GM23338 (cell line): ENCODE measurements around the gene BCL10. TPM values are rescaled to one million over a fixed set of nuclear protein-coding genes. Genes with fewer than 3 reads are reported as not detected.
A peak's percentile ranks its signal among the peaks of the same experiment; 100 is the strongest.

Source experiments
- ATAC-seq: fragments of 200-7000 bp; cut with Tn5 transposase; 3 replicates; pipeline ENCODE4 v1.9.1; 2020
- DNase-seq: peaks from one replicate; pipeline ENCODE4 v3.0.0-alpha.2; 2015; ENCODE audit warnings: low spot score
- H2AFZ ChIP-seq: fragments of 200-600 bp; sonication (generic); 2 replicates; pipeline ENCODE4 v1.8.0; 2016; ENCODE audit warnings: antibody characterized with exemption, mild to moderate bottlenecking, moderate library complexity
- H3F3A ChIP-seq: fragments of 200-600 bp; sonication (generic); replicated peaks from 2 replicates; pipeline ENCODE4 v1.8.0; 2017; ENCODE audit warnings: antibody characterized with exemption, mixed run types, low read depth
- H3K27ac ChIP-seq: fragments of 200-600 bp; sonication (generic); 2 replicates; pipeline ENCODE4 v1.6.1; 2016; ENCODE audit warnings: low read depth
- H3K27me3 ChIP-seq: fragments of 200-600 bp; sonication (generic); 2 replicates; pipeline ENCODE4 v1.8.0; 2016; ENCODE audit warnings: mild to moderate bottlenecking, mixed run types, moderate library complexity; ENCODE audit not compliant: insufficient read depth
- H3K36me3 ChIP-seq: fragments of 200-600 bp; sonication (generic); 2 replicates; pipeline ENCODE4 v1.8.0; 2016; ENCODE audit warnings: mild to moderate bottlenecking; ENCODE audit not compliant: insufficient read depth
- H3K4me1 ChIP-seq: fragments of 200-600 bp; sonication (generic); 2 replicates; pipeline ENCODE4 v1.8.0; 2016; ENCODE audit warnings: mild to moderate bottlenecking, moderate library complexity; ENCODE audit not compliant: insufficient read depth
- H3K4me2 ChIP-seq: fragments of 200-600 bp; sonication (generic); 2 replicates; pipeline ENCODE4 v1.7.1; 2017; ENCODE audit warnings: mixed run types
- H3K4me3 ChIP-seq: fragments of 200-600 bp; sonication (generic); 2 replicates; pipeline ENCODE4 v1.6.1; 2016; ENCODE audit warnings: mixed run types
- H3K79me2 ChIP-seq: fragments of 200-600 bp; sonication (generic); replicated peaks from 2 replicates; pipeline ENCODE4 v1.8.0; 2017; ENCODE audit warnings: mild to moderate bottlenecking; ENCODE audit not compliant: insufficient read depth
- H3K9me2 ChIP-seq: fragments of 200-600 bp; sonication (generic); 2 replicates; pipeline ENCODE4 v1.8.0; 2017; ENCODE audit not compliant: insufficient read depth
- H4K20me1 ChIP-seq: fragments of 200-600 bp; sonication (generic); replicated peaks from 2 replicates; pipeline ENCODE4 v1.8.0; 2017; ENCODE audit warnings: mild to moderate bottlenecking; ENCODE audit not compliant: insufficient read depth
- H3K27ac Mint-ChIP-seq: 2 replicates; pipeline ENCODE4 v1.8.0; 2020; ENCODE audit warnings: inconsistent platforms, mild to moderate bottlenecking, moderate library complexity, mixed read lengths
- H3K27me3 Mint-ChIP-seq: 3 replicates; pipeline ENCODE4 v1.8.0; 2022; ENCODE audit warnings: low read depth, mild to moderate bottlenecking, moderate library complexity, mixed read lengths, inconsistent platforms; ENCODE audit not compliant: insufficient read depth, poor library complexity
- H3K36me3 Mint-ChIP-seq: 3 replicates; pipeline ENCODE4 v1.8.0; 2021; ENCODE audit warnings: low read depth, mild to moderate bottlenecking, inconsistent platforms, moderate library complexity, mixed read lengths
- H3K4me1 Mint-ChIP-seq: 3 replicates; pipeline ENCODE4 v1.8.0; 2020; ENCODE audit warnings: mild to moderate bottlenecking, inconsistent platforms, mixed read lengths
- H3K4me3 Mint-ChIP-seq: 3 replicates; pipeline ENCODE4 v1.8.0; 2021; ENCODE audit warnings: moderate library complexity, mild to moderate bottlenecking, inconsistent platforms, mixed read lengths
- H3K9me3 Mint-ChIP-seq: 3 replicates; pipeline ENCODE4 v1.8.0; 2020; ENCODE audit warnings: moderate library complexity, mild to moderate bottlenecking, inconsistent platforms, mixed read lengths
- ETS1 ChIP-seq: IDR thresholded peaks from 2 replicates; pipeline ENCODE4 v1.6.1; 2016; ENCODE audit warnings: antibody characterized with exemption
- EZH2 ChIP-seq: fragments of 200-600 bp; sonication (generic); IDR thresholded peaks from one replicate; pipeline ENCODE4 v1.8.0; 2017; ENCODE audit warnings: antibody characterized with exemption, mild to moderate bottlenecking, low read depth; ENCODE audit not compliant: unreplicated experiment
- EZH2phosphoT487 ChIP-seq: fragments of 200-600 bp; sonication (generic); IDR thresholded peaks from one replicate; pipeline ENCODE4 v1.8.1; 2018; ENCODE audit warnings: antibody characterized with exemption; ENCODE audit not compliant: unreplicated experiment
- JUNB ChIP-seq: IDR thresholded peaks from one replicate; pipeline ENCODE4 v1.6.1; 2016; ENCODE audit warnings: antibody characterized with exemption; ENCODE audit not compliant: unreplicated experiment
- NANOG ChIP-seq: IDR thresholded peaks from 2 replicates; pipeline ENCODE4 v1.6.1; 2016; ENCODE audit warnings: antibody characterized with exemption, borderline replicate concordance
- POLR2AphosphoS5 ChIP-seq: IDR thresholded peaks from 2 replicates; pipeline ENCODE4 v1.6.1; 2016; ENCODE audit warnings: antibody characterized with exemption, low read depth
- REST ChIP-seq: IDR thresholded peaks from one replicate; pipeline ENCODE4 v1.6.1; 2018; ENCODE audit warnings: antibody characterized with exemption; ENCODE audit not compliant: unreplicated experiment
- ZNF114 ChIP-seq: fragments of 250-450 bp; sonication (Bioruptor Pico); IDR thresholded peaks from 2 replicates; pipeline ENCODE4 v1.5.0; 2020; ENCODE audit warnings: mild to moderate bottlenecking, moderate library complexity
- ZNF331 ChIP-seq: fragments of 250-450 bp; sonication (Bioruptor Pico); IDR thresholded peaks from 2 replicates; pipeline ENCODE4 v1.5.0; 2020; ENCODE audit warnings: low read depth, mild to moderate bottlenecking, moderate library complexity
- ZNF462 ChIP-seq: fragments of 250-450 bp; sonication (Bioruptor Pico); IDR thresholded peaks from 2 replicates; pipeline ENCODE4 v1.5.0; 2020; ENCODE audit warnings: mild to moderate bottlenecking, moderate library complexity
- polyA plus RNA-seq: library from polyadenylated mRNA; unstranded; fragments of >200 nt; fragmentation: Nextera tagmentation; extraction: Ambion mirVana; gene quantifications from 2 replicates; pipeline ENCODE4 v1.2.1, GENCODE V29; 2016
- total RNA-seq: library from RNA; depleted of rRNA; stranded (reverse); fragments of >200 nt; shearing (Covaris generic); gene quantifications from 2 replicates; pipeline ENCODE4 v1.2.3, GENCODE V29; 2014

BCL10 gene
- total and polyA plus RNA-seq, 2 experiments from 2014 or later = 23.1 to 33.7 TPM

GRCh38 chr1:85308833-85309350 lies 32.5 kb upstream of the BCL10 start:
- H4K20me1 ChIP-seq = no peaks in the 10 kb centered on the region
- no peaks in the 10 kb centered on the region for H3K36me3 Mint-ChIP-seq
- peaks cover 11% of the 10 kb centered on the region; the same call in 1 of the 2 replicates for H3K9me2 ChIP-seq
- TF ChIP-seq POLR2AphosphoS5 (no peak), EZH2phosphoT487 (no peak), EZH2 (no peak), NANOG (no peak), ZNF114 (CRISPR knock-in tag) (no peak), ZNF331 (CRISPR knock-in tag) (no peak), ETS1 (no peak), REST (no peak), ZNF462 (CRISPR knock-in tag) (no peak), JUNB (no peak)
- H3K27ac ChIP-seq = no peak overlapping the region
- no peak overlapping the region for H3K27ac Mint-ChIP-seq
- H3K4me2 ChIP-seq = peak overlapping the region; percentile 48
- no peaks in the 10 kb centered on the region for H3K27me3 ChIP-seq
- H3K27me3 Mint-ChIP-seq = no peaks in the 10 kb centered on the region
- no peaks in the 10 kb centered on the region for H3K79me2 ChIP-seq
- DNase-seq (no peak), ATAC-seq (no peak)
- no peak overlapping the region for H2AFZ ChIP-seq
- no peaks in the 10 kb centered on the region for H3F3A ChIP-seq
- H3K4me1 ChIP-seq = peaks cover 13% of the 10 kb centered on the region
- H3K36me3 ChIP-seq = no peaks in the 10 kb centered on the region
- no peak overlapping the region for H3K4me3 Mint-ChIP-seq
- no peak overlapping the region; the same call in 1 of the 2 replicates for H3K4me3 ChIP-seq
- peaks cover 14% of the 10 kb centered on the region; the same call in 2 of the 3 replicates for H3K4me1 Mint-ChIP-seq
- H3K9me3 Mint-ChIP-seq = no peaks in the 10 kb centered on the region
